Activated naive CD4-positive, alpha-beta T cell treated with anti-CD3 and anti-CD28 coated beads, Interleukin-2, amount 10 ng/mL, durations not matched to agents 7 days and 5 days (primary cell): ENCODE data around the gene PLPPR1.
"Not testable (repeated sequence)": the region's sequence is repeated elsewhere in the genome, so short reads cannot be mapped to it uniquely, and the experiment has no call there.

Source experiments
- CTCF ChIA-PET: fragments of 350-600 bp; sonication (Branson Sonifier 250); formaldehyde crosslinking; loops from one replicate; lab custom pipeline; 2021; ENCODE audit warnings: antibody characterized with exemption; lab: Charles Lee
- DNase-seq: peaks from one replicate; pipeline ENCODE4 v3.0.0-alpha.2; 2020
- H3K27ac Mint-ChIP-seq: one replicate; pipeline ENCODE4 v1.8.0; 2021; ENCODE audit warnings: mild to moderate bottlenecking, moderate library complexity, mixed read lengths
- H3K27me3 Mint-ChIP-seq: one replicate; pipeline ENCODE4 v1.8.0; 2021; ENCODE audit warnings: mild to moderate bottlenecking, mixed read lengths
- H3K36me3 Mint-ChIP-seq: one replicate; pipeline ENCODE4 v1.8.0; 2021; ENCODE audit warnings: mixed read lengths
- H3K4me1 Mint-ChIP-seq: one replicate; pipeline ENCODE4 v1.8.0; 2021; ENCODE audit warnings: mixed read lengths
- H3K4me3 Mint-ChIP-seq: one replicate; pipeline ENCODE4 v1.8.0; 2021; ENCODE audit warnings: mild to moderate bottlenecking, moderate library complexity, mixed read lengths
- H3K9me3 Mint-ChIP-seq: one replicate; pipeline ENCODE4 v1.8.0; 2021; ENCODE audit warnings: mixed read lengths

Gene PLPPR1

GRCh38 chr9:101121836-101122399 lies 93.4 kb downstream of the PLPPR1 start:
- CTCF ChIA-PET = interaction anchor here (1.6 kb wide), 1 partner anchor 114 kb away, joined by 4 read pairs; no protein-coding TSS in a partner anchor
- no peaks in the 10 kb centered on the region for H3K4me1 Mint-ChIP-seq

GRCh38 chr9:101126556-101126955 lies 98.0 kb downstream of the PLPPR1 start:
- Mint-ChIP-seq H3K4me3 (no peak overlapping the region), H3K9me3 (no peaks in the 10 kb centered on the region), H3K4me1 (no peaks in the 10 kb centered on the region), H3K36me3 (no peaks in the 10 kb centered on the region), H3K27ac (no peak overlapping the region), H3K27me3 (no peaks in the 10 kb centered on the region)
- CTCF ChIA-PET = no interaction called here
- no peak for DNase-seq

More at GRCh38 chr9:101121836-101122399, 93.4 kb downstream of the PLPPR1 start:
- H3K36me3 Mint-ChIP-seq = no peaks in the 10 kb centered on the region
- H3K27ac Mint-ChIP-seq = no peak overlapping the region
- H3K9me3 Mint-ChIP-seq = no peaks in the 10 kb centered on the region
- DNase-seq = no peak
- H3K27me3 Mint-ChIP-seq = peaks cover 3% of the 10 kb centered on the region
- no peak overlapping the region for H3K4me3 Mint-ChIP-seq

- DNase-seq, H3K4me3 Mint-ChIP-seq, H3K36me3 Mint-ChIP-seq, H3K27me3 Mint-ChIP-seq, H3K27ac Mint-ChIP-seq, H3K9me3 Mint-ChIP-seq, CTCF ChIA-PET, H3K4me1 Mint-ChIP-seq: not testable (repeated sequence)
Measured at GRCh38 chr9:101127369-101127768, 98.8 kb downstream of the PLPPR1 start.

- no peaks in the 10 kb centered on the region for H3K27me3 Mint-ChIP-seq
- no peak for DNase-seq
- CTCF ChIA-PET = no interaction called here
- H3K27ac Mint-ChIP-seq = no peak overlapping the region
- no peaks in the 10 kb centered on the region for H3K4me1 Mint-ChIP-seq
- H3K36me3 Mint-ChIP-seq = no peaks in the 10 kb centered on the region
- H3K4me3 Mint-ChIP-seq = no peak overlapping the region
- H3K9me3 Mint-ChIP-seq = no peaks in the 10 kb centered on the region
Measured at GRCh38 chr9:101128623-101129022, 100.1 kb downstream of the PLPPR1 start.

- no peaks in the 10 kb centered on the region for H3K27me3 Mint-ChIP-seq
- DNase-seq = no peak
- H3K4me1 Mint-ChIP-seq = no peaks in the 10 kb centered on the region
- CTCF ChIA-PET = interaction anchor here (0.6 kb wide), 1 partner anchor 420 kb away, joined by 3 read pairs; no protein-coding TSS in a partner anchor
- H3K27ac Mint-ChIP-seq = no peak overlapping the region
- no peaks in the 10 kb centered on the region for H3K36me3 Mint-ChIP-seq
- no peaks in the 10 kb centered on the region for H3K9me3 Mint-ChIP-seq
- H3K4me3 Mint-ChIP-seq = no peak overlapping the region
Measured at GRCh38 chr9:101130054-101130453, 101.5 kb downstream of the PLPPR1 start.

- Mint-ChIP-seq H3K27me3 (no peaks in the 10 kb centered on the region), H3K9me3 (no peaks in the 10 kb centered on the region), H3K36me3 (no peaks in the 10 kb centered on the region), H3K4me3 (no peak overlapping the region), H3K27ac (no peak overlapping the region), H3K4me1 (no peaks in the 10 kb centered on the region)
- CTCF ChIA-PET = no interaction called here
- DNase-seq = no peak
Measured at GRCh38 chr9:101131326-101131725, 102.8 kb downstream of the PLPPR1 start.

GRCh38 chr9:101132801-101133200 lies 104.3 kb downstream of the PLPPR1 start:
- CTCF ChIA-PET = no interaction called here
- Mint-ChIP-seq H3K36me3 (no peaks in the 10 kb centered on the region), H3K4me3 (no peak overlapping the region), H3K27me3 (no peaks in the 10 kb centered on the region), H3K9me3 (no peaks in the 10 kb centered on the region), H3K27ac (no peak overlapping the region), H3K4me1 (no peaks in the 10 kb centered on the region)
- no peak for DNase-seq

- Mint-ChIP-seq H3K4me3 (no peak overlapping the region), H3K27ac (no peak overlapping the region), H3K4me1 (no peaks in the 10 kb centered on the region), H3K9me3 (no peaks in the 10 kb centered on the region), H3K36me3 (no peaks in the 10 kb centered on the region), H3K27me3 (no peaks in the 10 kb centered on the region)
- DNase-seq = no peak
- CTCF ChIA-PET = no interaction called here
Measured at GRCh38 chr9:101138509-101138908, 110.0 kb downstream of the PLPPR1 start.

- H3K4me1 Mint-ChIP-seq = no peaks in the 10 kb centered on the region
- no peak overlapping the region for H3K4me3 Mint-ChIP-seq
- no peaks in the 10 kb centered on the region for H3K36me3 Mint-ChIP-seq
- H3K27ac Mint-ChIP-seq = no peak overlapping the region
- no peaks in the 10 kb centered on the region for H3K27me3 Mint-ChIP-seq
- no peak for DNase-seq
- H3K9me3 Mint-ChIP-seq = no peaks in the 10 kb centered on the region
- CTCF ChIA-PET = interaction anchor here (0.8 kb wide), 1 partner anchor 20 kb away, joined by 3 read pairs; no protein-coding TSS in a partner anchor
Measured at GRCh38 chr9:101139082-101139481, 110.6 kb downstream of the PLPPR1 start.

- Mint-ChIP-seq H3K36me3 (no peaks in the 10 kb centered on the region), H3K4me1 (no peaks in the 10 kb centered on the region), H3K4me3 (no peak overlapping the region), H3K27ac (no peak overlapping the region), H3K9me3 (no peaks in the 10 kb centered on the region), H3K27me3 (no peaks in the 10 kb centered on the region)
- CTCF ChIA-PET = no interaction called here
- no peak for DNase-seq
Measured at GRCh38 chr9:101140764-101141163, 112.2 kb downstream of the PLPPR1 start.

- no peaks in the 10 kb centered on the region for H3K4me1 Mint-ChIP-seq
- DNase-seq = no peak
- CTCF ChIA-PET = no interaction called here
- H3K36me3 Mint-ChIP-seq = no peaks in the 10 kb centered on the region
- H3K4me3 Mint-ChIP-seq = no peak overlapping the region
- peaks cover 6% of the 10 kb centered on the region for H3K9me3 Mint-ChIP-seq
- H3K27me3 Mint-ChIP-seq = no peaks in the 10 kb centered on the region
- no peak overlapping the region for H3K27ac Mint-ChIP-seq
Measured at GRCh38 chr9:101146508-101146907, 118.0 kb downstream of the PLPPR1 start.

- Mint-ChIP-seq H3K27ac (no peak overlapping the region), H3K4me3 (no peak overlapping the region), H3K27me3 (no peaks in the 10 kb centered on the region), H3K4me1 (no peaks in the 10 kb centered on the region), H3K9me3 (peaks cover 7% of the 10 kb centered on the region), H3K36me3 (no peaks in the 10 kb centered on the region)
- CTCF ChIA-PET = no interaction called here
- no peak for DNase-seq
Measured at GRCh38 chr9:101148344-101148743, 119.8 kb downstream of the PLPPR1 start.

GRCh38 chr9:101158361-101158760 lies 129.8 kb downstream of the PLPPR1 start:
- CTCF ChIA-PET = no interaction called here
- Mint-ChIP-seq H3K9me3 (no peaks in the 10 kb centered on the region), H3K27me3 (no peaks in the 10 kb centered on the region), H3K27ac (no peak overlapping the region), H3K36me3 (no peaks in the 10 kb centered on the region), H3K4me3 (no peak overlapping the region), H3K4me1 (no peaks in the 10 kb centered on the region)
- no peak for DNase-seq

GRCh38 chr9:101162231-101162630 lies 133.7 kb downstream of the PLPPR1 start:
- H3K36me3 Mint-ChIP-seq = no peaks in the 10 kb centered on the region
- CTCF ChIA-PET = no interaction called here
- no peak for DNase-seq
- H3K4me1 Mint-ChIP-seq = no peaks in the 10 kb centered on the region
- no peak overlapping the region for H3K27ac Mint-ChIP-seq
- H3K27me3 Mint-ChIP-seq = no peaks in the 10 kb centered on the region
- H3K4me3 Mint-ChIP-seq = no peak overlapping the region
- H3K9me3 Mint-ChIP-seq = no peaks in the 10 kb centered on the region

- H3K36me3 Mint-ChIP-seq = no peaks in the 10 kb centered on the region
- CTCF ChIA-PET = no interaction called here
Measured at GRCh38 chr9:101165131-101165530, 136.6 kb downstream of the PLPPR1 start.

More at GRCh38 chr9:101165131-101165530, 136.6 kb downstream of the PLPPR1 start:
- Mint-ChIP-seq H3K4me1 (no peaks in the 10 kb centered on the region), H3K27me3 (no peaks in the 10 kb centered on the region), H3K27ac (no peak overlapping the region), H3K4me3 (no peak overlapping the region), H3K9me3 (no peaks in the 10 kb centered on the region)
- no peak for DNase-seq
